ENCODE data around the gene HNRNPUL1. TPM values are rescaled to one million over a fixed set of nuclear protein-coding genes. Genes with fewer than 3 reads are reported as not detected.

Gene HNRNPUL1
- total RNA-seq, 1 donor from 2014 or later, result 256 TPM

DNA sequence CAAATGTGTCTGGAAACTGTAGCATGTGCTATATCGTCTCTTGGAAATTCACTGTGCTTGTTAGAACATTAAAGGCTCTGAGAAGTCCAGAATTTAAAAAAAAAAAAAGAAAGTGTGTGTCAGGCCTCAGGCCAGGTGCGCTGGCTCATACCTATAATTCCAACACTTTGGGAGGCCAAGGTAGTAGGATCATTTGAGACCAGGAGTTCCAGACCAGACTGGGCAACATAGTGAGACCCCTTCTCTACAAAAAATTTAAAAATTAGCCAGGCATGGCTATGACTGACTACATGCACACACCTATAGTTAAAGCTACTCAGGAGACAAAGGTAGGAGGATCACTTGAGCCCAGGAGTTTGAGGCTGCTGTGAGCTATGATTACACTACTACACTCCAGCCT, 4.9 kb downstream of the HNRNPUL1 start:
- Mint-ChIP-seq H3K27ac (no peak overlapping the region), H3K27me3 (no peaks in the 10 kb centered on the region), H3K36me3 (ENCODE audit: insufficient read depth) (peaks cover 26% of the 10 kb centered on the region), H3K9me3 (ENCODE audit: low read depth) (no peaks in the 10 kb centered on the region), H3K4me1 (ENCODE audit: low read depth) (peaks cover 21% of the 10 kb centered on the region), H3K4me3 (ENCODE audit: low read depth) (no peak overlapping the region)
- no peak for TF ChIP-seq CTCF (IDR thresholded peaks at IDR 0.05; ENCODE audit: unreplicated experiment)
- no peak for DNase-seq (ENCODE audit: low spot score, unreplicated experiment)

GRCh38 chr19:41269571-41269970, 5.4 kb downstream of the HNRNPUL1 start:
- Mint-ChIP-seq H3K27me3 (no peaks in the 10 kb centered on the region), H3K27ac (no peak overlapping the region), H3K36me3 (ENCODE audit: insufficient read depth) (peaks cover 28% of the 10 kb centered on the region), H3K9me3 (ENCODE audit: low read depth) (no peaks in the 10 kb centered on the region), H3K4me3 (ENCODE audit: low read depth) (no peak overlapping the region), H3K4me1 (ENCODE audit: low read depth) (peaks cover 21% of the 10 kb centered on the region)
- TF ChIP-seq CTCF (IDR thresholded peaks at IDR 0.05; ENCODE audit: unreplicated experiment), result no peak
- no peak for DNase-seq (ENCODE audit: low spot score, unreplicated experiment)

GRCh38 chr19:41273076-41273475, 8.9 kb downstream of the HNRNPUL1 start:
- Mint-ChIP-seq H3K4me1 (ENCODE audit: low read depth) (no peaks in the 10 kb centered on the region), H3K27me3 (no peaks in the 10 kb centered on the region), H3K27ac (no peak overlapping the region), H3K36me3 (ENCODE audit: insufficient read depth) (peaks cover 33% of the 10 kb centered on the region), H3K4me3 (ENCODE audit: low read depth) (no peak overlapping the region), H3K9me3 (ENCODE audit: low read depth) (no peaks in the 10 kb centered on the region)
- no peak for TF ChIP-seq CTCF (IDR thresholded peaks at IDR 0.05; ENCODE audit: unreplicated experiment)
- no peak for DNase-seq (ENCODE audit: low spot score, unreplicated experiment)

GRCh38 chr19:41274802-41275201, 10.6 kb downstream of the HNRNPUL1 start:
- Mint-ChIP-seq H3K4me1 (ENCODE audit: low read depth) (no peaks in the 10 kb centered on the region), H3K27ac (no peak overlapping the region), H3K36me3 (ENCODE audit: insufficient read depth) (peaks cover 43% of the 10 kb centered on the region), H3K27me3 (no peaks in the 10 kb centered on the region), H3K9me3 (ENCODE audit: low read depth) (no peaks in the 10 kb centered on the region), H3K4me3 (ENCODE audit: low read depth) (no peak overlapping the region)
- DNase-seq (ENCODE audit: low spot score, unreplicated experiment), result no peak
- TF ChIP-seq CTCF (IDR thresholded peaks at IDR 0.05; ENCODE audit: unreplicated experiment), result no peak

DNA sequence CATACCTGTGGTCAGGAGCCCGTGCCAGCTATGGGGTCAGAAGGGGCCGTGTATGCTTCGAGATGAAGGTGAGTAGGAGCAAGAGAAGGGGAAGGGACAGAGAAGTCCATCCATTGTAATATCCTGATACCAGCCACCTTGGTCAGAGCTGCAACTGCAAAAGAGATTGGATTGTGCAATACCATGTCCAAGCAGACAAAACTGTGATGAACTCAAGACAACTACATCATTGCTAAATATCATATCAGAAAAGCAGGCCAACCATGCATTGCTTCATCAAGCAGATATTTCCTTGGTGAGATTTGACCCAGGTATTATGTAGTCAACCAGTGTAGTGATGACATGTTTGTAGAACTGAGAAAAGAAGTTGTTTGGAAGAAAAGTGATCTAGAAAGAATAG, 12.1 kb downstream of the HNRNPUL1 start:
- Mint-ChIP-seq H3K4me1 (ENCODE audit: low read depth) (no peaks in the 10 kb centered on the region), H3K27ac (no peak overlapping the region), H3K27me3 (no peaks in the 10 kb centered on the region), H3K9me3 (ENCODE audit: low read depth) (no peaks in the 10 kb centered on the region), H3K36me3 (ENCODE audit: insufficient read depth) (peaks cover 49% of the 10 kb centered on the region), H3K4me3 (ENCODE audit: low read depth) (no peak overlapping the region)
- no peak for TF ChIP-seq CTCF (IDR thresholded peaks at IDR 0.05; ENCODE audit: unreplicated experiment)
- DNase-seq (ENCODE audit: low spot score, unreplicated experiment), result no peak

All from progenitor cell of endocrine pancreas (in vitro differentiated cells).